GM21723 (cell line): Measurements from ENCODE around the gene HHIPL2.

Experiments used
- ATAC-seq: cut with Tn5 transposase; IDR thresholded peaks from one replicate; pipeline ENCODE4 v1.9.1; 2021; ENCODE audit warnings: mild to moderate bottlenecking, moderate library complexity; ENCODE audit not compliant: unreplicated experiment

The HHIPL2 gene

DNA sequence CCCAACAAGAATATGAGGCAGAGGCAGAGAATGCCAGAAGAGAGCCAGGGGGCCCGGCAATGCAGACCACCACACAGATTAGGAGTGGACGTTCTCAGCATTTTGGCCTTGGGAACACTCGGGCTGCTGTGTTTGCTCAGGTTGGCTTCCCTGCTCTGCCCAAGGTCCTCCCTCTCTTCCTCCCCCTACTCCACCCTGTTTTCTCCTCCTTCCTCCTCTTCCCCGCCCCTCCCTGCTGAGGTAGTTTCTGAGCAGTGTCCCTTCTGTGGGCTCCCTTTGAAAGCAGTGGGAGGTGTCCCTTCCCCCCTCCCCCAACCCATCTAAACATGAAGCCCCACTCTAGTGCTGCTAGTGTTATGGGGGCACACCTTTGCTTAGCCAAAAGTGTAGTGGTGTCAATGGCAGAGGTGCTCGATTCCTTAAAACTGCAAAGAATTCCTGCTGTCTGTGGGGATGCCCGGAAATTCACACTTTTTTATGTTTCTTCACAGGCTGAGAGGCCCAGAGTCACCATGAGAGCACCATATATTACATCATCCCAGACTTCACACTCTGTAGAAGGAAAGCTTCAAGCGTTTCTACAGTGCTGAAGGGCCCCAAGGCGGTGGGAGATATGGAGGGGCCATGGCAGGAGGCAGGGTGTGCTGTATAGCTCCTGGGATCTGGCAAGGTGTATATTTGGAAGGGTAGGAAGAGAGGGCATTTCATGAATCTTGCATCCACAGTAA lies at the start of gene HHIPL2:
Gene HHIPL2, minus strand, starts transcription at position 161 of the 728 bp plus-strand sequence. Its CDS starts 60 bp downstream, at position 101.
- ATAC-seq: no peak

DNA sequence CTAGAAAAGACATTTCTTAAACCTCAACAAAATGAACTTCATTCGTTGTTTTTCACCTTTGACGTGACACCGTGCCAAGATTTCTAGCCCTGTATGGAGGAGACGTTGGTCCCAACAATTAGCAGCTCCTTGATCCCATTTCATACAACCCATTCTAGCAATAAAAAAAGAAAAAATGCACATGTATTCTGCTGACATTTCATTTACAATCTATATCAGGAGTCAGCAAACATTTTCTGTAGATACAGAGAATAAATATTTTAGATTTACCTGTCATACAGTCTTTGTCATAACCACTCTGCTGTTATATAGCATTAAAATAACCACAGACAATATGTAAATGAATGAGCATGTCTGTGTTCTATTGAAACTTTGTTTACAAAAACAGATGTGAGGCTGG lies 48.8 kb upstream of the HHIPL2 start:
- ATAC-seq: no peak

DNA sequence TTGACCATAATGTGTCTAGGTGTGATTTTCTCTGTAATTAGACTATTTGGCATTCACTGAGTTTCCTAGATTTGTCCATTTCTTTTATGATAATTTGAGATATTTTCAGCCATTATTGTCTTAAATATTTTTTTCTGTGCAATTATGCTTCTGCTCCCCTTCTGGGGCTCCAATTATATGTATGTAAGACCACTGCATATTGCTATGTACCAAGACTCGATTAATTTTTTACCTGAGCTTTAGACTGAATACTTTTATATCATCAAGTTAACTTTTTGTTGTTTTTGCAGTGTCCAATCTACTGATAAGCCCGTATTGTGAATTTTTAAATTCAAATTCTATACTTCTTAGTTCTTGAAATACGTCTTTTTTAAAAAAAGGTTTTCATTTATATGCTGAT lies 46.9 kb upstream of the HHIPL2 start:
- ATAC-seq: no peak

DNA sequence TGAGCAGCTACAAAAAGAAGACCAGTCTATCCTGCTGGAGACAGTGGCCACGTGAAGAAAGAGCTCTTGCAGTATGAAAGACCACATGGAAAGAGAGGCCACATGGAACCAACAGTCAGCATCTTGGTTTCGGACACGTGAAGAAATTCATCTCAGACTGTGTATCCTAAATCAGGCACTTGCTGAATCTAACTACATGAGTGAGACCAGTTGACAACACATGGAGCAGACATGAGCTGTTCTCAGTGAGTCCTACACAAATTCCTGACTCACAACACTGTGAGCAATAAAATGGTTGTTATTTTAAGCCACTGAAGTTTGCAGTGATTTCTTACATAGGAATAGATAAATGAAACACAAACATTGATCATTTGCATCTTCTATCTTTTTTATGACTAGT lies 44.3 kb upstream of the HHIPL2 start:
- ATAC-seq: no peak

DNA sequence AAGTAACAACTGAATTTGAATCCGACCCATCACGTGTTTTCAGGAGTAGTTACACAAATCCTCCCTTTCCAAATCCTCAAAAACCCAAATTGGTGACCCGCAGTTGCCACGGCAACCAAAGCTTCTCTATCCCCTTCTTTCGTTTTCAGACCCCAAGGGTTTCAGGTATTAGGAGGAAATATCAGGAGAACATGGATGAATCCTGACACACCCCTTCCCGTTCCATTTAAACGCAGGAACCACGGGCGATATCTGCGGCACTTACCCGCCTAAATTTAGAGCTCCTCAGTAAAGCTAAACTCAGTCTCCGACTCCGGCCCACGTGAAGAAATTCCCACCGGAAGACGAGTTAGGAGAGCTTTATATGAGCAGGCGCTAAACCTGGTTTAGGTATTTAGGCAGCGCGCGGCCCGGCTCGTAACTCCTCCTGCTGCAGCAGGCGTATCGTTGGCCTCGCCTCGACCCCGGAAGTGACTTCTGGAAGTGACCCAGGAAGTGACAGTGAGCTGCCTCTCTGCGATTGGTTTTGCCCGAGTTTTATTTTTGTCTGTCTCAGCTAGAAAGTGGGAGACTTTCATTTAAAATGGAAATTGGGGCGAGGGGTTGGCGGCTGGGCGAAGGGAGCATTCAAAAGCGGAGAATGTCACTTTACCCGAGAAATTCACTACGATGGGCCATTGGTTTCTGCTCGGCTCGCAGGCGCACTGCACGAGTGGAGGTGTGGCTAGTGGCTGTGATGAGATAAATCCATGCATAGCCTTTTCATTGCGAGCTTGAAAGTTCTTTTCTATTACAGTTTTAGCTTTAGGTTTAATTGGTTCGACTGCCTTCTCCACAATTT lies 41.8 kb upstream of the HHIPL2 start, which contains the start of gene TAF1A:
Gene TAF1A, minus strand, starts transcription at position 472 of the 841 bp plus-strand sequence.
- ATAC-seq: peak; percentile 100

DNA sequence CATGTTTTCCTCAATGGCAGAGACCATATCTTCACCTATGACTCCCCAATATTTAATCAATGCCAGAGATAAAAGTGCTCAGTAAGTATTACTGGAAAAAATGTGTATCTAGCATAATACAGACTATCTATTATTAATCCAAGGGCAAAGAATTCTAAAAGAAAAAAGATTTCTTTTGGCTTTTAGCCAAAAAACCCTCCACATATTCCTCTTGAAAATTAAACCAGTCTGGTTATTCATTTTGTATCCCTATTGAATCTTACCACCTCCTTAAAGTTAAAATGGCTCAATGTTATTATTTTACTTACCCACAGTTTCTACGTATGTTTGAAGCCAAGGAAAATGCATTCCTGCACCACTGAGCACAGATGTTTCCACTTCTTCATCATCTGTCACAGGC lies 40.2 kb upstream of the HHIPL2 start:
- ATAC-seq: no peak

DNA sequence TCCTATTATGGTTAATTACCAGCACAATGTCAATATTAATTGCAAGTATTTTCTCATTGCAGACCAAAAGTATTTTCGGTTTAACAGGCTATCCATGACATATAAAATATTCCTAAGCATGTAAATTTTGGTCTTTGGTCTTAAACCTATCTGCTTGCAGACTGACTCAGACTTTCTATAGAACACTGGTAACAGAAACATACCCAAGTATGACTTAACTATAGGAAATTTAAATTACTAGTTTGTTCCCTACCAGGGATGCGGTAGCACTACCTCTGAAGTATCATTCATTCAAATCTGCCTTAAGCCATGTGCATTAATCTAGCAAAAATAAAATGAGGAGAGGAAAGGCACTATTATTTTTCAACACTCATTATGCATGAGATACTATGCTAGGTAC lies 38.9 kb upstream of the HHIPL2 start:
- ATAC-seq: no peak

DNA sequence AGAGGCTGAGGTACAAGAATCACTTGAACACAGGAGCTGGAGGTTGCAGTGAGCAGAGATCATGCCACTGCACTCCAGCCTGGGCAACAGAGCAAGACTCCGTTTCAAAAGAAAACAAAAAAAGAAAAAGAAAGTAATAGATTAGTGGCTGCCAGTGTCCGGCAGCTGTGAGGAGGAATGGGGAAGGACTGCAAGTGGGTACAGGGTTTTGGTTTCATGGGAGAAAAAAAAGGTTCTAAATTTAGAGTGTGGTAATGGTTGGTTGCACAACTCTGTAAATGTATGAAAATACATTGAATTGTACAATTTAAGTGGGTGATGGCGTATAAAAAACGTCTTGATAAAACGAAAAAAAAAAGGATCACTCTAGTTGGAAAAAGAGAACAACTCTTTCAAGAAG lies 35.2 kb upstream of the HHIPL2 start:
- peak; percentile 78 for ATAC-seq

DNA sequence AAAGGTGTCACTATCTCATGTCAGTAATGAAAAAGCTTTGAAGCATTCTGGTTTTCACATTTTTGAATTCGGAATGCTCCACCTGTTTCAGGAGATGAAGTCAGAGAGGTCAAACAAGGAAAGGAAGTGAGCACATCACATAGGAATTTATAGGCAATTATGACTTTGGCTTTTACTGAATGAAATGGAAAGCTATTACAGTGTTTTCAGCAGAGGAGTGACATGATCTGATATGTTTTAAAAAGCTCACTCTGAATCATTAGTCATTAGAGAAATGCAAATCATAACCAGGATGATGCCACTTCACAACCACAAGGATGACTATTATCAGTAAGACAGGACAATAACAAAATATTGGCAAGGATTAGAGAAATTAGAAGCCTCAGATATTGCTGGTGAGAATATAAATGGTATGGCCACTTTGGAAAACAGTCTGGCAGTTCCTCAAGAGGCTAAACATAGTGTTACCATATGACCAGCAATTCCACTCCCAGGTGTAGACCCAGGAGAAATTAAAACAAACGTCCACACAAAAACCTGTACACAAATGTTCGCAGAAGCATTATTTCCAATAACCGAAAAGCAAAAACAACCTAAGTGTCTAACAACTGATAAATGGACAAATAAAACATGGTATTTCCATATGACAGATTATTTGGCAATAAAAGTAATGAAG lies 34.3 kb upstream of the HHIPL2 start:
- peak; percentile 58 for ATAC-seq

DNA sequence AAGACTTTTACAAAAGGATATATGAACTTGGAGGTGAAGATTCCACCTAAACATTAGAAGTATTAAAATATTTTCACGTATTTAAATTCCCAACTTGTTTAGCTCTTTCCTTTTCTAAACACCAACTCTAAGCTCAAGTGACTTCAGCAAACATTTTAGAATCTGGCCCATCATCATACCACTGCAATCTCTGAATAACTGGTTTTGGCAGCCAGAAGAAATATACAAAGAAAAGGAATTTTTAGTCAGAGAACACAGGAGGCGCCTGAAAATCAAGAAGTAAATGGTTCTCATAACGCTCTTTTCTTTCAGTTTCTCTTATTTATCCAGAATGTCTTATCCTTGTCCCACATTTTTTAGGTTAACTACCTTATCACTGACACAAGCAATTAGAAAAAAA lies 31.4 kb upstream of the HHIPL2 start:
- no peak for ATAC-seq

DNA sequence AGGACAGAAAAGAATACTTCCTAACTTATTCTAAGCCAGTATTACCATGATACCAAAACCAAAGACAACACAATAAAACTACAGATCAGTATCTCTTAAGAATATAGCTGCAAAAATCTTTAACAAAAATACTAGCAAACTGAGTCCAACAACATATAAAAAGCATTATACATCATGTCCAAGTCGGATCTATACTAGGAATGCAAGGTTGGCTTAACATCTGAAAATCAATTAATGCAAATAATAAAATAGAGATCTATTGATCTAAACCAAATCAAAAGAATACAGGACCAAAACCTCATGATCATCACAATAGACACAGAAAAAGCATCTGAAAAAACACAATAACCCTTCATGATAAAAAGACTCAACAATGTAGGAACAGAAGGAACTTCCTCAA lies 22.9 kb upstream of the HHIPL2 start:
- no peak for ATAC-seq

DNA sequence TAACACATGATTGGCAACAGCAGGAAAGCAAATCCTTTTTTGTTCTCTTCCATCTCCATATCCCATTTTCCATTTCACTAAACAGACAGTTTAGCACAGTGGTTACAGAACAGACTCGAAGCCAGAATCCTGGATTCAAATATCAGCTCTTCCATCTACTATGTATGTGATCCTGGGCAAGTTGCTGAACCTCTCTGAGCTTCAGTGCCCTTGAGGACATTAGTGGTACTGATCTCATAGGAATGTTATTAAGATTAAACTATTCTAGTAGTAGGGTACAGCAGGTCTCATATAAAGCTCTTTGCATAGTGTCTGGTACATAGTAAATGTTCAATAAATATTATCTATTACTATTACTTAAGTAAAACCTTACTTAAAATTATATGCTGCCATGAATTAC lies 13.8 kb upstream of the HHIPL2 start:
- ATAC-seq: no peak

DNA sequence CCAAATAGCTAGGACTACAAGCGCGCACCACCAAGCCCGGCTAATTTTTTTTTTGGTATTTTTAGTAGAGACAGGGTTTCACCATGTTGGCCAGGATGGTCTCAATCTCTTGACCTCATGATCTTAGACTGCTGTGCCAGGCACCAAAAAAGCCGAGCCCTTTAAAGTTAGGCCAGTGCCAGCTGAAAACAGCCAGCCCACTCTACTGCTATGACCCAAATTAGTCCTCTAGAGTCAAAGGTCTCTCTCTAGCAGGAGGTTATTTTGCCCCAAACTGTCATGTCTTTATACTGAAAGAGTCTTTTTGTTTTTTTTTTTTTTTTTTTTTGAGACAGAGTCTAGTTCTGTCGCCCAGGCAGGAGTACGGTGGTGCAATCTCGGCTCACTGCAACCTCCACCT lies 9.7 kb upstream of the HHIPL2 start:
- ATAC-seq: no peak

DNA sequence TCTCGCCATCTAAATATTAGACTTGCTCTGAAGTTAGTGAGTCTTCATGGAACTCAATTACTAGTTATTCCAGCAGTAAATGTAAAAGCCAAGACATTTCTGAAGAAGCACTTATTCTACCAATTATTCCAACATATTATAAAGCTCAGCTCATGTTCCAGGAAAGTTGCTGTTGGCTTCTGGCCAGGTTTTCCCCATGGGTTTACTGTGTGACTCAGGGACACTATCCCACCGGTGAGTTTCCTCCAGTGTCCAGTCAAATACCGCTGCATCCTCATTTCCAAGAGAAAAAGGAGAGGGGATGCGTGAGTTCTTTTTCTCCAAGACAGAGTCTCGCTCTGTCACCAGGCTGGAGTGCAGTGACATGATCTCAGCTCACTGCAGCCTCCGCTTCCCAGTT lies 9.2 kb upstream of the HHIPL2 start:
- no peak for ATAC-seq

DNA sequence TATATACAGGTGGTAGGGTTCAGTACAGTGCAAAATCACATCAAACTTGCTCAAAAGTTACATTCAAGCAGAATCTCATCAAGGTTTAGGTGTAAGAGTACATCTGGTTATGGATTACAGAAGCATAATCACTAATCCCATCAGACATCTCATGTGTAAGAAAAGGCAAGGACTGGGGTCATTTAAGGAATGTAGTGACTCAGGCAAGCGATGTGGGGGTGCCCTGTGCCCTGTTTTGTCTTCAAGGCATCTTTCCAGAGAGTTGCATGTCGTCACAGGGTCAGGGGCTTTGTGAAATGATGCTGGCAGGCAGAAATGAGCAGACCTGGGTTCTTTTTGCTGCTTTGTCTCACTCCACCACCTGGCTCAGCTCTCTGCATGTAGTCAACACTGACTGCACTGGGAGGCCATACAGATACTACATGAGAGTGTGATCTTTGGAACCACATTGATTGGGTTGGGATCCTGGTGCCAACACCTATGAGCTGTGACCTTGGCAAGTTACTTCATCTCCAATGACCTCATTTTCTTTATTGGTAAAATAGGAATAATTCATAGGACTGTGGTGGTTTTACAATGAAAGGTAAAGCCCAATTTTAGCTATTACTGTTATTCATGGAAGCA lies 8.2 kb upstream of the HHIPL2 start:
- no peak for ATAC-seq

DNA sequence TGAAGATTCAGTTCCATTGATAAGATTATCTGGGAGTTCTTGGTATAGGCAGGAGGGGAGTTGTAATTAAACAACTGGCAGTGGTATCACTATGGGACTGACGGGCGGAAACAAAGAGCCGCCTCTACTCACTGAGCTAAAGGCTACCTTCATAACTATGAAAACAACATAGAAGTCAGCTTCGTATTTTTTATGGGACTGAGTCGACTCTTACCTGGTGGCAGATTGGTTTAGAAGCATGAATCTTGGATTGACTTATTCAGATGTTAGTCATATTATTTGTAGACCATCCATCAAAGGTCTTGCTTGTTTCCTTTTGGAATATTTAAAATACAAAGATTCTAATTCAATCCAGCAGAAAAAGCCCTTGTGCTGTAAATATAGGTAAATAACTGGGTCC lies 6.3 kb upstream of the HHIPL2 start:
- no peak for ATAC-seq

DNA sequence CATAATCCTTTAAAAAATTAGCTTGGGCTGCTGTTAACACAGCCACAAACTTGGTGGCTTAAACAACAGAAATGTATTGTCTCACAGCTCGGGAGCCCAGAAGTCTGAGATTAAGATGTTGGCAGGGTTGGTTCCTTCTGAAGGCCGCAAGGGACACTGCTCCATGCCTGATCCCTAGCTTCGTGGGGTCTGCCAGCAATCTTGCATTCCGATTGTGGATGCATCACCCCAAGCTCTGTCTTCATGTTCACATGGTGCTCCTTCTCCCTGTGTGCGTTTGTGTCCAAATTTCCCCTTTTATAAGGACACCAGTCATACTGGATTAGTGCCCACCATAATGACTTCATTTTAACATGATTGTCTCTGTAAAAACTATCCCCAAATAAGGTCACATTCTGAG lies 5.0 kb upstream of the HHIPL2 start:
- no peak for ATAC-seq

DNA sequence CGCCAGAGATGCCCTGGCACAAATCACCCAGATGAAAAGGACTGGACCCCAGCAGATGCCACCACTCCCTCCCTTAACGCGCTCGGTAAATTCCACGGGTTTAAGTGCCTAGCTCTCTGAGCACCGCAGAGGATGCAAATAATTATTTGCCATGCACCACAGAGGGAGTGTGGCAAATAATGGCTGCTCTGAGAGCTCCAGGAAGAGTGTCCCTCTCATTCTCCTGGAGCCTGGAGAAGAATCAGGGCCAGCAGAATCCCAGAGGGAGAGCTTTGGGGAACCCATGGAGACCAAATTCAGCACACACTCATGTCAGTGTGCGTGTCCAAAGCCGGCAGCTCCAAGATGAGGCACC lies 667 bp downstream of the HHIPL2 start:
- ATAC-seq: no peak

DNA sequence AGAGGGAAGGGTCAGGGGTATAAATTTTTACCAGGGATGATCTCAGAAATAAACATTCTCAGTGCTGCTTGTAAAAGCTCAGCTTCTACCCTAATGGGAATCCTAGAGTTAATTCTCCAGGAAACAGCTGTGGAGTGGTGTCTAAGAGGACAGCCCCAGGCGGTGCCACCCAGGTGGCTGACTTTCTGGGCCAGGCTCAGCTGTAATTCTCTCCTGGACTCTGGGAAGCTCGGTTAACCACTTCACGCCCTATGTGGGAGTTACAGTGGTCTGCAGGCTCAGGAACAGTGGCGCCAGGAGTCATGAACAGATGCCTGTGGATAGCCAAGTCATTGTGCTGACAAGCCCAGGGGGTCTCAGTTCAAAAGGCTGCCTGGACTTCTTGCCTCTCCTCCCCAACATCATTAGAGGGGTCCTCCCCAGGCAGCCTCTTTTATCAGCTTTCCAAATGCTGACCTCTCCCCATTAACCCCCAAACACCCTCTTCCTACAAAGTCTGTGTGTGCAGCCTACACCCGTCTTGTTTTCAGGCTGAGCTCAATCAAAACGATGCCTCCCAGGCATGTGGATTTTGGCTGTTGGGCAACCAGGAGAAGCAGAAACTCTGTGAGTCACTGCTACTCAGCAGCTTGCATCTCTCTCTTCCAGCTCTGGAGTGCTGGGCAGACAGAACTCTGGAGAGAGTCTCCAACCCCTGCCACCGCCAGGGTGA lies 1.2 kb downstream of the HHIPL2 start:
- ATAC-seq: no peak

DNA sequence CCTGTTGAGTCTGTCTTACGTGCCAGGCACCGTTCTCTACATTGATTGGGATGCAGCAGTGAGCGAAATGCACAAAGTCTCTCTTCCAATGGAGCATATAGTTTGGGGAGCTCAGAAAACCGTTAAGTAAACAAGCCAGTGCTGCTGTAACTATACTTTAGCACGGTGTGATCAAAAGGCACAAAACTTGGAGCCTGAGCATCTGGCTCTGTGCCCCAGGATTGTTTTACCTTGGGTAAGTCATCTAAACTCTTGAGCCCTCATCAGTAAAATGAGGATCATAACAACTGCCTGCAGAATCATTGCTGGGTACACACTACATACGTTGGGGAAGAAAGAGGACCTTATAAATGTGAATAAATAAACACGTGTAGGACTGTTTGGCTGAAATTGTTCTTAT lies 1.8 kb downstream of the HHIPL2 start:
- ATAC-seq: no peak

DNA sequence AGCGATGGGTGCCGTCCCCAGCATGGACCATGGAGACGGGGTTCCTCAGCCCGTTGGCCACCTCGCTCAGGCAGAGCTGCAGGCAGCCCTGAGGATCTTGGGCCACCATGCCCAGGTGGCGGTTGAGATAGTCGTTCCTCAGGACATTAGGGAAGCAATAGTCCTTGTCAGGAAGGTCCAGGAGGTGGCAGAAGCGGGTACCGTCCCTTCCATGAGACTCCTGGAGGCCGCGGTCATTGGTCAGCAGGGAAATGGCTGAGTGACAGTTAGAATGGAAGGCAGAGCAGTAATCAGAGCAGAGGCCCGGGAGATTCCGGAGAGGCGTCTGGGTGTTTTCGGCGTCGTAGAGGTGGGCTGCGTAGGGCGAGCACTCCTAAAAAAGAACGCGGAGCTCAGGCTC lies 4.1 kb downstream of the HHIPL2 start:
- ATAC-seq: no peak
